NCI-H446 (cell line): ENCODE measurements around the gene CARD19.

Source experiments
- DNase-seq, 2 experiments: peaks; one replicate each; lab custom pipeline; 2025; lab: John Stamatoyannopoulos, UW

Gene CARD19

GRCh38 chr9:93096131-93096802, at the start of gene CARD19:
Gene CARD19 (plus strand): TSS chr9:93096217. CDS start chr9:93096346, 129 bp downstream.
- DNase-seq: no peak

- DNase-seq: no peak
These were observed 47.2 kb upstream of the CARD19 start for GRCh38 chr9:93048566-93049448.

- DNase-seq: no peak
These were observed 46.5 kb upstream of the CARD19 start for GRCh38 chr9:93049491-93049890.

GRCh38 chr9:93050231-93050630, 45.8 kb upstream of the CARD19 start:
- no peak for DNase-seq

- no peak for DNase-seq
These were observed 44.3 kb upstream of the CARD19 start for GRCh38 chr9:93051680-93052089.

GRCh38 chr9:93052791-93053540, 43.1 kb upstream of the CARD19 start:
- DNase-seq: no peak

GRCh38 chr9:93053781-93054331, 42.2 kb upstream of the CARD19 start:
- DNase-seq: no peak

- DNase-seq: no peak
These were observed 41.0 kb upstream of the CARD19 start for GRCh38 chr9:93054758-93055704.

GRCh38 chr9:93057042-93057702, 38.8 kb upstream of the CARD19 start:
- DNase-seq: no peak

- DNase-seq: no peak
These were observed 38.2 kb upstream of the CARD19 start for GRCh38 chr9:93057703-93058354.

GRCh38 chr9:93058355-93059010, 37.5 kb upstream of the CARD19 start, which contains the start of gene SUSD3:
Gene SUSD3 (plus strand): TSS chr9:93058701. CDS start chr9:93058743, 42 bp downstream.
- DNase-seq: no peak

- no peak for DNase-seq
These were observed 36.9 kb upstream of the CARD19 start for GRCh38 chr9:93059011-93059714.

- DNase-seq: no peak
These were observed 36.1 kb upstream of the CARD19 start for GRCh38 chr9:93059715-93060578.

- no peak for DNase-seq
These were observed 35.2 kb upstream of the CARD19 start for GRCh38 chr9:93060746-93061259.

GRCh38 chr9:93061260-93061751, 34.7 kb upstream of the CARD19 start:
- no peak for DNase-seq

- no peak for DNase-seq
These were observed 33.9 kb upstream of the CARD19 start for GRCh38 chr9:93061791-93062763.
